Nephron (organoid): ENCODE measurements around the gene SLC16A11.
"Not testable (repeated sequence)": the region's sequence is repeated elsewhere in the genome, so short reads cannot be mapped to it uniquely, and the experiment has no call there.

ENCODE experiments used
- H3K27ac Mint-ChIP-seq, 3 experiments: 2 replicates each; pipeline ENCODE4 v1.8.0; 2020; ENCODE audit warnings: mixed read lengths in 3 of 3, mild to moderate bottlenecking in 2 of 3, moderate library complexity in 1 of 3
- H3K27me3 Mint-ChIP-seq: 2 replicates; pipeline ENCODE4 v1.8.0; 2021; ENCODE audit warnings: low read depth, mild to moderate bottlenecking, moderate library complexity, mixed read lengths
- H3K36me3 Mint-ChIP-seq: 2 replicates; pipeline ENCODE4 v1.8.0; 2020; ENCODE audit warnings: low read depth, mixed read lengths
- H3K4me1 Mint-ChIP-seq: 2 replicates; pipeline ENCODE4 v1.8.0; 2020; ENCODE audit warnings: mixed read lengths
- H3K4me3 Mint-ChIP-seq, 3 experiments: 2 replicates each; pipeline ENCODE4 v1.8.0; 2020; ENCODE audit warnings: mild to moderate bottlenecking in 3 of 3, mixed read lengths in 3 of 3, moderate library complexity in 2 of 3
- H3K9me3 Mint-ChIP-seq: 2 replicates; pipeline ENCODE4 v1.8.0; 2020; ENCODE audit warnings: mixed read lengths
- CTCF ChIP-seq, 3 experiments: fragments of 200-600 bp; sonication (generic); IDR thresholded peaks; one replicate each; pipeline ENCODE4 v1.5.0; 2021; ENCODE audit warnings: antibody characterized with exemption in 3 of 3; ENCODE audit not compliant: unreplicated experiment in 3 of 3

SLC16A11 gene

GRCh38 chr17:7060165-7060891 is 16.4 kb upstream of the SLC16A11 start:
- Mint-ChIP-seq H3K36me3 (no peaks in the 10 kb centered on the region), H3K27ac (no peak overlapping the region), H3K4me1 (peaks cover 5% of the 10 kb centered on the region), H3K4me3 (no peak overlapping the region), H3K27me3 (peaks cover 22% of the 10 kb centered on the region), H3K9me3 (no peaks in the 10 kb centered on the region)
- no peak for TF ChIP-seq CTCF (IDR thresholded peaks at IDR 0.05; ENCODE audit: unreplicated experiment in 3 of 3)

DNA sequence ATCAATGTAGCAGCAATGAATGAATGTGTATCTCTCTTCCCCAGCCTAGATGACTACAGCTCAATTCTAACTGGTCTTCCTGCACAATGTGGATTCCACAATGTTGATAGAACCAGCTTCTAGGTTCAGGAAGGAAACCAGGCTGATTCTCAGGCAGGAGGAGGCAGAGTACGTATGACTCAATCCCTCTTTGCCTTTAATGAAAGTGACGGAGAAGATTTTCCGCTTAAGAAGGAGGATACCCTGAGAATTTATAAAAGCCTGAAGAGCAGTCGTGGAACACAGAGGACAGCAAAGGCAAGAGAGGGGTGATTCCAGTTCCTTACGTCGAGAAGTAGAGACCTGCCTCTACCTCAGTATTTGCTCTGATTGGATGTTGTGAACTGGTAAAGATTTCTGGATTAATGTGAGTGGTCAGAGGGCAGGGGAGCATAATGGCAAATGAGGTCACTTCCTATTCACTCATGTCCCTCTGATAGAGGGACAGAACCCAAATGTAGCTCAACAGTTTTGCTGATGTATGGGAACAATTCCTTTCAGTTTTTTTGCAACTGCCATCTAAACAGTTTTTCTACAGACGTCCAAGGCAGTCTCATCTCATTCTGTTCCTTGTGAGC is 15.0 kb upstream of the SLC16A11 start:
- Mint-ChIP-seq H3K9me3 (no peaks in the 10 kb centered on the region), H3K4me1 (peaks cover 5% of the 10 kb centered on the region), H3K27ac (no peak overlapping the region), H3K27me3 (peaks cover 17% of the 10 kb centered on the region), H3K36me3 (no peaks in the 10 kb centered on the region), H3K4me3 (no peak overlapping the region)
- no peak for TF ChIP-seq CTCF (IDR thresholded peaks at IDR 0.05; ENCODE audit: unreplicated experiment in 3 of 3)

- Mint-ChIP-seq H3K4me1 (no peaks in the 10 kb centered on the region), H3K4me3 (no peak overlapping the region), H3K27ac (no peak overlapping the region), H3K27me3 (peaks cover 18% of the 10 kb centered on the region), H3K9me3 (no peaks in the 10 kb centered on the region), H3K36me3 (no peaks in the 10 kb centered on the region)
- TF ChIP-seq CTCF (IDR thresholded peaks at IDR 0.05; ENCODE audit: unreplicated experiment in 3 of 3) = no peak
Observed at GRCh38 chr17:7056386-7056785, 12.5 kb upstream of the SLC16A11 start.

DNA sequence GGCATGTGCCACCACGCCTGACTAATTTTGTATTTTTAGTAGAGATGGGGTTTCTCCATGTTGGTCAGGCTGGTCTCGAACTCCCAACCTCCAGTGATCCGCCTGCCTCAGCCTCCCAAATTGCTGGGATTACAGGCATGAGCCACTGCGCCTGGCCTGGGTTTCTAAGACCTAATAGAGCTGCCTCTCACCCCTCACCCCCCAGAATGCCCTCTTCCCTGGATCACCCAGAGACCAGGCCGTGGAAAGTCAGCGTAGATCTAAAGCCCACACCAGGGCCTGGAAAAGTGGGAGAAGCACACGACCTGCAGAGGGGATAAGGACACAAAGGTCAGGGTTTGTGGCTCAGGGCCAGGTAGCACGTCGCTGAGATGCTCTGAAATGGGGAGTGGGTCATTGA is 6.7 kb upstream of the SLC16A11 start:
- not testable (repeated sequence) for H3K27ac Mint-ChIP-seq, H3K9me3 Mint-ChIP-seq, H3K36me3 Mint-ChIP-seq, H3K4me3 Mint-ChIP-seq
- peaks cover 23% of the 10 kb centered on the region for H3K4me1 Mint-ChIP-seq
- peaks cover 39% of the 10 kb centered on the region for H3K27me3 Mint-ChIP-seq

DNA sequence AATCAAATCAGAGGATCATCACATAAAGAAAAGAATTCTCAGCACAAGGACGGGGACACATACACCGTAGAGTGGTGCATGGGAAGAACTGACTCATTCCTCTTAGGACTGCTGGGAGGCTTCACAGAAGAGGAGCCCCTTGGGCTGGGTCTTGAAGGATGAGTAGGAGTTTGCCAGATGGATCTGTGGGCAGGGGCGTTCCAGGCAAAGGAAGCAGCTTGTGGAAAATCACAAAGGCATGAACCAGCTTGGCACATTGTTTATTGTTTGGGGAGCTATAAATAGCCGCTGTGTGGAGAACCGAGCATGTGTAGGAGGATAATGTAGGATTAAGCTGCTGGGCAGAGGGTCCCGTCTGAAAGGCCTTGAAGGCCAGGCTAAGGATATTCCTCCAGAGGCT is 5.1 kb upstream of the SLC16A11 start:
- Mint-ChIP-seq H3K9me3 (no peaks in the 10 kb centered on the region), H3K4me1 (peaks cover 24% of the 10 kb centered on the region), H3K27ac (peak overlapping the region; percentile 14 to 57 (median 26)), H3K4me3 (no peak overlapping the region), H3K36me3 (no peaks in the 10 kb centered on the region), H3K27me3 (peaks cover 49% of the 10 kb centered on the region)
- no peak for TF ChIP-seq CTCF (IDR thresholded peaks at IDR 0.05; ENCODE audit: unreplicated experiment in 3 of 3)

GRCh38 chr17:7047566-7047965 is 3.7 kb upstream of the SLC16A11 start:
- Mint-ChIP-seq H3K4me1 (peaks cover 24% of the 10 kb centered on the region), H3K36me3 (no peaks in the 10 kb centered on the region), H3K27ac (no peak overlapping the region), H3K9me3 (no peaks in the 10 kb centered on the region), H3K27me3 (peaks cover 57% of the 10 kb centered on the region), H3K4me3 (peak overlapping the region in 2 of 3 experiments; percentile 31 to 75)
- no peak for TF ChIP-seq CTCF (IDR thresholded peaks at IDR 0.05; ENCODE audit: unreplicated experiment in 3 of 3)

- not testable (repeated sequence) for H3K9me3 Mint-ChIP-seq
- peaks cover 25% of the 10 kb centered on the region for H3K4me1 Mint-ChIP-seq
Observed at GRCh38 chr17:7046725-7047397, 3.0 kb upstream of the SLC16A11 start.

More at GRCh38 chr17:7046725-7047397, 3.0 kb upstream of the SLC16A11 start:
- Mint-ChIP-seq H3K27me3 (peaks cover 59% of the 10 kb centered on the region), H3K27ac (peak overlapping the region; percentile 2 to 70 (median 67)), H3K4me3 (peak overlapping the region; percentile 59 to 77 (median 75))
- not testable (repeated sequence) for H3K36me3 Mint-ChIP-seq
